Adipose tissue (tissue), 3 donors: Measurements from ENCODE around the gene ZW10. TPM values are rescaled to one million over a fixed set of nuclear protein-coding genes. Genes with fewer than 3 reads are reported as not detected.

Experiments used
- H3K27ac ChIP-seq: one replicate; pipeline ENCODE4 v1.5.1; 2013; ENCODE audit warnings: low read depth, low read length
- WGBS, 3 donors: extraction: QIAGEN DNeasy Blood & Tissue Kit; methylation state at CpG; one replicate each; pipeline ENCODE4 v1.1.7; 2013; 5-methylcytosine and 5-hydroxymethylcytosine counted together
- polyA plus RNA-seq, 3 donors: library from polyadenylated mRNA; stranded (reverse); fragments of 200-250 nt; gene quantifications; one replicate each; pipeline ENCODE4 v1.2.3, GENCODE V29; 2013
- donor health status: healthy with polysubstance abuse.
- donor health status: Bipolar disorder and iron deficiency.
- donor health status: healthy.

The ZW10 gene
- polyA plus RNA-seq, 3 donors, result 5.1 to 7.8 (median 6.7) TPM

GRCh38 chr11:113683481-113684046 lies 89.9 kb downstream of the ZW10 start:
- H3K27ac ChIP-seq, result no peak overlapping the region
- WGBS, 3 donors, result 78 to 80% (median 80%) methylated on average over 6 of the region's 6 CpGs

Other genes with a start within 250 kb of the ZW10 start
- gene TMPRSS5, start 67.4 kb downstream of the ZW10 start, polyA plus RNA-seq, result 1 to 10 TPM in 2 of 3 donors, under 1 TPM in 1; 0.37 to 2.0 (median 1.7) TPM
- gene CLDN25, start 6.1 kb upstream of the ZW10 start, polyA plus RNA-seq, result not detected
- 1 to 10 TPM; 4.2 to 9.9 (median 6.0) TPM for gene USP28, start 101.9 kb upstream of the ZW10 start, polyA plus RNA-seq
- gene HTR3B, start 131.1 kb upstream of the ZW10 start, polyA plus RNA-seq, result not detected
- 1 to 10 TPM in 1 of 3 donors, under 1 TPM in 2; 0.06 to 1.5 (median 0.56) TPM for gene HTR3A, start 201.4 kb upstream of the ZW10 start, polyA plus RNA-seq